GM12878 (cell line): ENCODE results near the gene SUCNR1. TPM values are rescaled to one million over a fixed set of nuclear protein-coding genes. Genes with fewer than 3 reads are reported as not detected.

Source experiments
- LARP7 ChIP-seq: fragments of 450-650 bp; IDR thresholded peaks from 2 replicates; pipeline ENCODE4 v1.6.1; 2017; ENCODE audit warnings: mild to moderate bottlenecking
- polyA plus RNA-seq, 11 experiments: library from polyadenylated mRNA; depleted of rRNA in 4 of 11; unstranded in 6 of 11; stranded (reverse) in 5 of 11; fragments of >200 nt; fragmentation: Nextera tagmentation in 4 of 11; fragmentation: Illumina TruSeq in 1 of 11; extraction: Ambion mirVana in 4 of 11; extraction: Trizol in 1 of 11; gene quantifications; 1 replicate in 1 of 11; 2 replicates in 10 of 11; pipeline versions ENCODE4 v1.2.1 to v1.2.3, GENCODE V29; 2011 to 2016; ENCODE audit warnings: inconsistent platforms in 2 of 11, missing spikeins in 2 of 11, low read depth in 1 of 11
- total RNA-seq, 4 experiments: library from RNA; depleted of rRNA in 3 of 4; stranded (reverse); fragments of >200 nt in 3 of 4; fragmentation: Illumina TruSeq in 1 of 4; extraction: Trizol in 1 of 4; gene quantifications; 2 replicates each; pipeline versions ENCODE4 v1.2.1 to v1.2.3, GENCODE V29; 2013 to 2021
- TF ChIP-seq, protein P1 (sequence below): IDR thresholded peaks from 2 replicates; pipeline ENCODE4 v1.6.1; 2012; ENCODE audit warnings: improper control_type of control experiment, low read depth, low read length; ENCODE audit not compliant: insufficient replicate concordance
- TF ChIP-seq, protein P2 (sequence below): fragments of 450-650 bp; formaldehyde crosslinking; IDR thresholded peaks from 2 replicates; pipeline ENCODE4 v1.4.0; 2022; ENCODE audit warnings: mild to moderate bottlenecking, moderate library complexity

The SUCNR1 gene
- total and polyA plus RNA-seq, 10 of the 15 experiments (the other 5 are each of a cell fraction or from before 2014, with no cell fraction given) = 0.03 to 0.12 (median 0.07) TPM; not detected in 4

DNA sequence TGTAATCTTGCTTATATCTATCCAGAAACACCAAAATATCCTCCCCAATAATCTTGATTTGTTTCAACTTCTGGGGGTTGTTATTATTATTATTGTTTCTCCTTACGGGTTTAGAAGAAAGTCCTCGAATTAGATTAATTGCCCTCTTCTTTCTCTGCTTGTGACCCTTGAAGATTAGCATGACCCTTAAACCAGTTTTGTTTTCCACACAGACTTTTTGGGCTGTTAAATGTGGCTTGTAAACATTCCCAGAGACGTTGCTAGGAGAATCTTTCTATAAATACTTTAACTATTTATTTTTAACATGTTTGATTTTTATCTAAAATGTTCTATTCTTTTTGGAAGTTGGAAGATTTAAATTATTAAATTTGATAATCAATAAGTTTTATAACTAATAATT, 4.3 kb upstream of the SUCNR1 start (continued):
- TF ChIP-seq, protein P1, sequence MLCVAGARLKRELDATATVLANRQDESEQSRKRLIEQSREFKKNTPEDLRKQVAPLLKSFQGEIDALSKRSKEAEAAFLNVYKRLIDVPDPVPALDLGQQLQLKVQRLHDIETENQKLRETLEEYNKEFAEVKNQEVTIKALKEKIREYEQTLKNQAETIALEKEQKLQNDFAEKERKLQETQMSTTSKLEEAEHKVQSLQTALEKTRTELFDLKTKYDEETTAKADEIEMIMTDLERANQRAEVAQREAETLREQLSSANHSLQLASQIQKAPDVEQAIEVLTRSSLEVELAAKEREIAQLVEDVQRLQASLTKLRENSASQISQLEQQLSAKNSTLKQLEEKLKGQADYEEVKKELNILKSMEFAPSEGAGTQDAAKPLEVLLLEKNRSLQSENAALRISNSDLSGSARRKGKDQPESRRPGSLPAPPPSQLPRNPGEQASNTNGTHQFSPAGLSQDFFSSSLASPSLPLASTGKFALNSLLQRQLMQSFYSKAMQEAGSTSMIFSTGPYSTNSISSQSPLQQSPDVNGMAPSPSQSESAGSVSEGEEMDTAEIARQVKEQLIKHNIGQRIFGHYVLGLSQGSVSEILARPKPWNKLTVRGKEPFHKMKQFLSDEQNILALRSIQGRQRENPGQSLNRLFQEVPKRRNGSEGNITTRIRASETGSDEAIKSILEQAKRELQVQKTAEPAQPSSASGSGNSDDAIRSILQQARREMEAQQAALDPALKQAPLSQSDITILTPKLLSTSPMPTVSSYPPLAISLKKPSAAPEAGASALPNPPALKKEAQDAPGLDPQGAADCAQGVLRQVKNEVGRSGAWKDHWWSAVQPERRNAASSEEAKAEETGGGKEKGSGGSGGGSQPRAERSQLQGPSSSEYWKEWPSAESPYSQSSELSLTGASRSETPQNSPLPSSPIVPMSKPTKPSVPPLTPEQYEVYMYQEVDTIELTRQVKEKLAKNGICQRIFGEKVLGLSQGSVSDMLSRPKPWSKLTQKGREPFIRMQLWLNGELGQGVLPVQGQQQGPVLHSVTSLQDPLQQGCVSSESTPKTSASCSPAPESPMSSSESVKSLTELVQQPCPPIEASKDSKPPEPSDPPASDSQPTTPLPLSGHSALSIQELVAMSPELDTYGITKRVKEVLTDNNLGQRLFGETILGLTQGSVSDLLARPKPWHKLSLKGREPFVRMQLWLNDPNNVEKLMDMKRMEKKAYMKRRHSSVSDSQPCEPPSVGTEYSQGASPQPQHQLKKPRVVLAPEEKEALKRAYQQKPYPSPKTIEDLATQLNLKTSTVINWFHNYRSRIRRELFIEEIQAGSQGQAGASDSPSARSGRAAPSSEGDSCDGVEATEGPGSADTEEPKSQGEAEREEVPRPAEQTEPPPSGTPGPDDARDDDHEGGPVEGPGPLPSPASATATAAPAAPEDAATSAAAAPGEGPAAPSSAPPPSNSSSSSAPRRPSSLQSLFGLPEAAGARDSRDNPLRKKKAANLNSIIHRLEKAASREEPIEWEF = no peak
- TF ChIP-seq LARP7 = no peak
- TF ChIP-seq, protein P2, sequence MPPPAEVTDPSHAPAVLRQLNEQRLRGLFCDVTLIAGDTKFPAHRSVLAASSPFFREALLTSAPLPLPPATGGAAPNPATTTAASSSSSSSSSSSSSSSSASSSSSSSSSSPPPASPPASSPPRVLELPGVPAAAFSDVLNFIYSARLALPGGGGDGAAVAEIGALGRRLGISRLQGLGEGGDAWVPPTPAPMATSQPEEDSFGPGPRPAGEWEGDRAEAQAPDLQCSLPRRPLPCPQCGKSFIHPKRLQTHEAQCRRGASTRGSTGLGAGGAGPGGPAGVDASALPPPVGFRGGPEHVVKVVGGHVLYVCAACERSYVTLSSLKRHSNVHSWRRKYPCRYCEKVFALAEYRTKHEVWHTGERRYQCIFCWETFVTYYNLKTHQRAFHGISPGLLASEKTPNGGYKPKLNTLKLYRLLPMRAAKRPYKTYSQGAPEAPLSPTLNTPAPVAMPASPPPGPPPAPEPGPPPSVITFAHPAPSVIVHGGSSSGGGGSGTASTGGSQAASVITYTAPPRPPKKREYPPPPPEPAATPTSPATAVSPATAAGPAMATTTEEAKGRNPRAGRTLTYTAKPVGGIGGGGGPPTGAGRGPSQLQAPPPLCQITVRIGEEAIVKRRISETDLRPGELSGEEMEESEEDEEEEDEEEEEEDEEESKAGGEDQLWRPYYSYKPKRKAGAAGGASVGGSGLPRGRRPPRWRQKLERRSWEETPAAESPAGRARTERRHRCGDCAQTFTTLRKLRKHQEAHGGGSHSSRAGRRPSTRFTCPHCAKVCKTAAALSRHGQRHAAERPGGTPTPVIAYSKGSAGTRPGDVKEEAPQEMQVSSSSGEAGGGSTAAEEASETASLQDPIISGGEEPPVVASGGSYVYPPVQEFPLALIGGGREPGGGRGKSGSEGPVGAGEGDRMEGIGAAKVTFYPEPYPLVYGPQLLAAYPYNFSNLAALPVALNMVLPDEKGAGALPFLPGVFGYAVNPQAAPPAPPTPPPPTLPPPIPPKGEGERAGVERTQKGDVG (CRISPR knock-in tag) = no peak
